Esophagus muscularis mucosa (tissue), 4 donors: ENCODE results near the gene PANX3. TPM values are rescaled to one million over a fixed set of nuclear protein-coding genes. Genes with fewer than 3 reads are reported as not detected.

Experiments used
- DNase-seq: peaks from one replicate; pipeline ENCODE4 v3.0.0-alpha.2; 2017; ENCODE audit errors: extremely low spot score
- H3K27ac ChIP-seq, 4 donors: fragments of 200-600 bp; sonication (generic); replicated peaks in 1 of 4; 1 replicate in 3 of 4; 2 replicates in 1 of 4; pipeline ENCODE4 v1.5.1; 2016 to 2019; ENCODE audit warnings: mild to moderate bottlenecking in 1 of 4
- H3K27me3 ChIP-seq, 4 donors: fragments of 200-600 bp; sonication (generic); one replicate each; pipeline versions ENCODE4 v1.5.1 to v1.6.0; 2016 to 2019
- H3K36me3 ChIP-seq, 4 donors: fragments of 200-600 bp; sonication (generic); one replicate each; pipeline ENCODE4 v1.5.1; 2016 to 2019
- H3K4me1 ChIP-seq, 4 donors: fragments of 200-600 bp; sonication (generic); one replicate each; pipeline ENCODE4 v1.5.1; 2016 to 2019
- H3K4me3 ChIP-seq, 4 donors: fragments of 200-600 bp; sonication (generic); 1 replicate in 2 of 4; 2 replicates in 2 of 4; pipeline ENCODE4 v1.5.1; 2016 to 2019; ENCODE audit warnings: mild to moderate bottlenecking in 4 of 4, moderate library complexity in 1 of 4
- H3K9me3 ChIP-seq, 4 donors: fragments of 200-600 bp; sonication (generic); 1 replicate in 3 of 4; 2 replicates in 1 of 4; pipeline ENCODE4 v1.5.1; 2016 to 2019
- CTCF ChIP-seq, 3 experiments: fragments of 200-600 bp in 2 of 3; fragments of 450-650 bp in 1 of 3; sonication (generic) in 2 of 3; IDR thresholded peaks; one replicate each; pipeline ENCODE4 v1.5.1; 2017 to 2019; ENCODE audit warnings: antibody characterized with exemption in 3 of 3, mild to moderate bottlenecking in 2 of 3, moderate library complexity in 1 of 3
- EP300 ChIP-seq: sonication (generic); formaldehyde crosslinking; IDR thresholded peaks from one replicate; pipeline ENCODE4 v1.6.1; 2017; ENCODE audit warnings: antibody characterized with exemption
- POLR2A ChIP-seq: fragments of 450-650 bp; IDR thresholded peaks from one replicate; pipeline ENCODE4 v1.6.1; 2017; ENCODE audit warnings: antibody characterized with exemption, moderate library complexity, mild to moderate bottlenecking, low read depth
- POLR2AphosphoS5 ChIP-seq, 2 donors: sonication (generic); formaldehyde crosslinking; IDR thresholded peaks; one replicate each; pipeline ENCODE4 v1.6.1; 2017; ENCODE audit warnings: antibody characterized with exemption in 2 of 2
- WGBS: methylation state at CpG from one replicate; pipeline ENCODE4 v1.1.5; 2018; 5-methylcytosine and 5-hydroxymethylcytosine counted together
- intact Hi-C: fragments of 100-400 bp; cut with DNase I; formaldehyde crosslinking; loops from one replicate; pipeline ENCODE4 v1.15.1; 2023
- total RNA-seq, 4 donors: library from RNA; depleted of rRNA; stranded (reverse); fragments of >200 nt; gene quantifications; one replicate each; pipeline versions ENCODE4 v1.1.0 to v1.2.1, GENCODE V29; 2016

Gene PANX3
- total RNA-seq, 4 donors from 2014 or later = not detected

GRCh38 chr11:124639186-124639585 lies 28.0 kb downstream of the PANX3 start:
- H3K4me3 ChIP-seq = no peak overlapping the region
- H3K4me1 ChIP-seq = peaks cover 0 to 2% (median 1%) of the 10 kb centered on the region in 4 donors
- no peaks in the 10 kb centered on the region for H3K27me3 ChIP-seq
- H3K36me3 ChIP-seq = peaks cover 32 to 63% (median 54%) of the 10 kb centered on the region in 4 donors
- no peak overlapping the region for H3K27ac ChIP-seq
- TF ChIP-seq EP300 = no peak
- TF ChIP-seq CTCF (IDR thresholded peaks at IDR 0.05) = no peak
- no peak for TF ChIP-seq POLR2A
- TF ChIP-seq POLR2AphosphoS5 (IDR thresholded peaks at IDR 0.05) = no peak
- DNase-seq = no peak
- no peaks in the 10 kb centered on the region for H3K9me3 ChIP-seq
- 100% methylated on average over 1 of the region's 1 CpG for WGBS
- intact Hi-C loops = no loop called here

- Histone ChIP-seq H3K4me3 (no peak overlapping the region), H3K4me1 (peaks cover 0 to 10% (median 10%) of the 10 kb centered on the region in 4 donors), H3K27me3 (no peaks in the 10 kb centered on the region), H3K27ac (no peak overlapping the region), H3K36me3 (peaks cover 23 to 48% (median 42%) of the 10 kb centered on the region in 4 donors), H3K9me3 (no peaks in the 10 kb centered on the region)
- TF ChIP-seq POLR2A (no peak), EP300 (no peak), CTCF (IDR thresholded peaks at IDR 0.05) (no peak), POLR2AphosphoS5 (IDR thresholded peaks at IDR 0.05) (no peak)
- WGBS = 93% methylated on average over 2 of the region's 5 CpGs
- intact Hi-C loops = no loop called here
- no peak for DNase-seq
These were observed 29.4 kb downstream of the PANX3 start for GRCh38 chr11:124640666-124641065.

GRCh38 chr11:124642628-124643027 lies 31.4 kb downstream of the PANX3 start:
- H3K27me3 ChIP-seq = no peaks in the 10 kb centered on the region
- H3K27ac ChIP-seq = no peak overlapping the region
- intact Hi-C loops = no loop called here
- H3K9me3 ChIP-seq = no peaks in the 10 kb centered on the region
- WGBS = 91% methylated on average over 2 of the region's 3 CpGs
- H3K4me1 ChIP-seq = peaks cover 0 to 10% (median 10%) of the 10 kb centered on the region in 4 donors
- DNase-seq = no peak
- TF ChIP-seq POLR2A (no peak), POLR2AphosphoS5 (IDR thresholded peaks at IDR 0.05) (no peak), CTCF (IDR thresholded peaks at IDR 0.05) (no peak), EP300 (no peak)
- peaks cover 16 to 38% (median 26%) of the 10 kb centered on the region in 4 donors for H3K36me3 ChIP-seq
- no peak overlapping the region for H3K4me3 ChIP-seq

- H3K4me3 ChIP-seq = no peak overlapping the region
- H3K27me3 ChIP-seq = no peaks in the 10 kb centered on the region
- no peak for DNase-seq
- H3K27ac ChIP-seq = no peak overlapping the region
- H3K4me1 ChIP-seq = peaks cover 0 to 10% (median 10%) of the 10 kb centered on the region in 4 donors
- TF ChIP-seq CTCF (IDR thresholded peaks at IDR 0.05) = no peak
- no peak for TF ChIP-seq POLR2A
- TF ChIP-seq POLR2AphosphoS5 (IDR thresholded peaks at IDR 0.05) = no peak
- no peak for TF ChIP-seq EP300
- no peaks in the 10 kb centered on the region for H3K9me3 ChIP-seq
- 89% methylated on average over 10 of the region's 10 CpGs for WGBS
- H3K36me3 ChIP-seq = peaks cover 11 to 38% (median 21%) of the 10 kb centered on the region in 4 donors
- intact Hi-C loops = no loop called here
These were observed 31.9 kb downstream of the PANX3 start for GRCh38 chr11:124643042-124643604.
